Stimulated activated CD4-positive, alpha-beta T cell treated with anti-CD3 and anti-CD28 coated beads, Interleukin-1b, Interleukin-23, amount 100 ng/mL, for 48 hours (primary cell): ENCODE measurements around the gene ERAS.

Source experiments
- DNase-seq: peaks from one replicate; pipeline ENCODE4 v3.0.0-alpha.2; 2020

Gene ERAS

GRCh38 chrX:48826135-48826875 is at the start of gene ERAS:
TSS of gene ERAS (plus strand) at chrX:48826513. CDS start at chrX:48829124, 2,611 bp downstream.
- DNase-seq, result no peak

GRCh38 chrX:48776818-48777439 is 49.4 kb upstream of the ERAS start:
- no peak for DNase-seq

GRCh38 chrX:48779399-48779798 is 46.9 kb upstream of the ERAS start:
- DNase-seq, result no peak

GRCh38 chrX:48781705-48782104 is 44.6 kb upstream of the ERAS start:
- DNase-seq, result no peak

GRCh38 chrX:48782216-48782615 is 44.1 kb upstream of the ERAS start:
- DNase-seq, result no peak

GRCh38 chrX:48782795-48783194 is 43.5 kb upstream of the ERAS start:
- no peak for DNase-seq

GRCh38 chrX:48784726-48785125 is 41.6 kb upstream of the ERAS start:
- DNase-seq, result no peak

GRCh38 chrX:48785186-48785539 is 41.1 kb upstream of the ERAS start:
- DNase-seq, result no peak

- no peak for DNase-seq
Observed at GRCh38 chrX:48785540-48786214, 40.6 kb upstream of the ERAS start.

- DNase-seq, result no peak
Observed at GRCh38 chrX:48786341-48786800, 39.9 kb upstream of the ERAS start, which contains the start of gene GATA1. TSS of gene GATA1 (plus strand) at chrX:48786590. CDS start at chrX:48791110, 4,520 bp downstream.

- no peak for DNase-seq
Observed at GRCh38 chrX:48786825-48787504, 39.3 kb upstream of the ERAS start.

GRCh38 chrX:48787505-48788443 is 38.5 kb upstream of the ERAS start:
- no peak for DNase-seq

- DNase-seq, result no peak
Observed at GRCh38 chrX:48789366-48790220, 36.7 kb upstream of the ERAS start.

- no peak for DNase-seq
Observed at GRCh38 chrX:48790477-48790876, 35.8 kb upstream of the ERAS start.

- DNase-seq, result no peak
Observed at GRCh38 chrX:48791063-48791820, 35.1 kb upstream of the ERAS start.

GRCh38 chrX:48792219-48792618 is 34.1 kb upstream of the ERAS start:
- no peak for DNase-seq

GRCh38 chrX:48793935-48794334 is 32.4 kb upstream of the ERAS start:
- DNase-seq, result no peak

GRCh38 chrX:48794340-48794910 is 31.9 kb upstream of the ERAS start:
- DNase-seq, result no peak

GRCh38 chrX:48794911-48795515 is 31.3 kb upstream of the ERAS start:
- no peak for DNase-seq

GRCh38 chrX:48798318-48798717 is 28.0 kb upstream of the ERAS start:
- no peak for DNase-seq
